ENCODE results near the gene HES5. TPM values are rescaled to one million over a fixed set of nuclear protein-coding genes. Genes with fewer than 3 reads are reported as not detected.
A peak's percentile ranks its signal among the peaks of the same experiment; 100 is the strongest.

HES5 gene
- total and polyA plus RNA-seq, 2 of the 13 experiments (the other 11 are each of a cell fraction or from before 2014, with no cell fraction given), result not detected

DNA sequence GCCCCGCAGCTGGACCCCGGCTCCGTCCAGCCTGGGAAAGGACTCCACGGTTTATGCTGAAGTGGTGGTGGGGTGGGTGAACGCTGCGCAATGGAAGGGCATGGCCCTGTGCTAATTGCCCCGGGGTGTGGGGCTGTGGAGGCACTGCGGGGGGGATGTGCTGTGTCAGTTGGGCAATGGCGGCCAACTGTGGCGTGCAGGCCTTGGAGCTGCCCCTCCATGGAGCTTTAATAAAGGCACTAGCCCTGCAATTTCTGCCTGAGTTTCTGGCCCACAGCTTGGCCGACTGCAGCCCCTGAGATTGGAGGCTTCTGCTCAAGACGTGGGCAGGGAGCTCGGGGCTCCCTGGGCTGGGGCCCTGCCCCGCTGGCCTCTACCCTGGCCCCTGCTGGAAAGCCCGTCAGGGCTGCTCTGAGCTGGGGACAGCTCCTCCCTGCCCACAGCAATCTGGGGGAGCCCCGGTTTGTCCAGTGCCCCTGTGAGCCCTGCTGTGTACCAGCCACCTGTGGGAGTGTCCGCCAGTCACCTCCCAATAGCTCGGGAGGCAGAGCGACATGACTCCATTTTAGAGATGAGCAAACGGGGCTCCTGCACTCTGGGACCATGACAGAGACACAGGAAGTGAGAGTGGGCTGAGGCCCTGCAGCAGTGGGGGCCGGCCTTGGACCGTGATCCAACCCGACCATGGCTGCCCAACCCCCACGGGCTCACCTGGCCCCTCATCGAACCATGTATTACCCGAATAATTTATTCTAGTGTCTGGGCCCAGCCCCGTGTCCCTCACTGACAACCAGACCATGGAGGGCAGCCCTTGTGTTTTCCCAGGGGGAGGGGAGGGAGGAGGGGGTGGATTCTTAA lies 17.4 kb upstream of the HES5 start (continued):
- no peak for TF ChIP-seq NRL (CRISPR knock-in tag; IDR thresholded peaks at IDR 0.05; ENCODE audit: borderline replicate concordance)
- no peak for TF ChIP-seq RBAK (CRISPR knock-in tag; IDR thresholded peaks at IDR 0.05)
- peak; percentile 79; the same call in 1 of the 2 replicates for TF ChIP-seq ZNF670 (CRISPR knock-in tag; IDR thresholded peaks at IDR 0.05; ENCODE audit: borderline replicate concordance)
- TF ChIP-seq ZNF34 (CRISPR knock-in tag; IDR thresholded peaks at IDR 0.05; ENCODE audit: borderline replicate concordance), result 0 out of 2 replicates have a peak, but pooled peaks have one; percentile 49
- 0 out of 2 replicates have a peak, but pooled peaks have one; percentile 8 for TF ChIP-seq ERF (CRISPR knock-in tag; IDR thresholded peaks at IDR 0.05)
- peak; percentile 51 for TF ChIP-seq ZNF629 (CRISPR knock-in tag; conservative IDR thresholded peaks at IDR 0.05)
- peak; percentile 61 for TF ChIP-seq PATZ1 (CRISPR knock-in tag; IDR thresholded peaks at IDR 0.05)
- no peak for TF ChIP-seq ZNF780A (CRISPR knock-in tag; IDR thresholded peaks at IDR 0.05)
- TF ChIP-seq MTF2 (CRISPR knock-in tag; IDR thresholded peaks at IDR 0.05; ENCODE audit: borderline replicate concordance), result no peak
- TF ChIP-seq, protein P1, sequence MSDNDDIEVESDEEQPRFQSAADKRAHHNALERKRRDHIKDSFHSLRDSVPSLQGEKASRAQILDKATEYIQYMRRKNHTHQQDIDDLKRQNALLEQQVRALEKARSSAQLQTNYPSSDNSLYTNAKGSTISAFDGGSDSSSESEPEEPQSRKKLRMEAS (IDR thresholded peaks at IDR 0.05), result no peak
- no peak for TF ChIP-seq ZNF614 (CRISPR knock-in tag; IDR thresholded peaks at IDR 0.05; ENCODE audit: borderline replicate concordance)
- TF ChIP-seq RBM39 (IDR thresholded peaks at IDR 0.05; ENCODE audit: low read depth, low read length, poor library complexity, severe bottlenecking), result no peak
- no peak for TF ChIP-seq ZBTB14 (CRISPR knock-in tag; IDR thresholded peaks at IDR 0.05)
- TF ChIP-seq ZBTB7A (CRISPR knock-in tag; IDR thresholded peaks at IDR 0.05), result no peak
- TF ChIP-seq, protein P2, sequence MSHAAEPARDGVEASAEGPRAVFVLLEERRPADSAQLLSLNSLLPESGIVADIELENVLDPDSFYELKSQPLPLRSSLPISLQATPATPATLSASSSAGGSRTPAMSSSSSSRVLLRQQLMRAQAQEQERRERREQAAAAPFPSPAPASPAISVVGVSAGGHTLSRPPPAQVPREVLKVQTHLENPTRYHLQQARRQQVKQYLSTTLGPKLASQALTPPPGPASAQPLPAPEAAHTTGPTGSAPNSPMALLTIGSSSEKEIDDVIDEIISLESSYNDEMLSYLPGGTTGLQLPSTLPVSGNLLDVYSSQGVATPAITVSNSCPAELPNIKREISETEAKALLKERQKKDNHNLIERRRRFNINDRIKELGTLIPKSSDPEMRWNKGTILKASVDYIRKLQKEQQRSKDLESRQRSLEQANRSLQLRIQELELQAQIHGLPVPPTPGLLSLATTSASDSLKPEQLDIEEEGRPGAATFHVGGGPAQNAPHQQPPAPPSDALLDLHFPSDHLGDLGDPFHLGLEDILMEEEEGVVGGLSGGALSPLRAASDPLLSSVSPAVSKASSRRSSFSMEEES (CRISPR knock-in tag; IDR thresholded peaks at IDR 0.05), result no peak
- TF ChIP-seq DMAP1 (CRISPR knock-in tag; IDR thresholded peaks at IDR 0.05), result no peak
- TF ChIP-seq MTA3 (CRISPR knock-in tag; IDR thresholded peaks at IDR 0.05), result no peak
- TF ChIP-seq NPAS2 (CRISPR knock-in tag; IDR thresholded peaks at IDR 0.05; ENCODE audit: borderline replicate concordance), result no peak
- no peak for TF ChIP-seq ZKSCAN1 (IDR thresholded peaks at IDR 0.05; ENCODE audit: low read length)
- TF ChIP-seq NFATC3 (CRISPR knock-in tag; IDR thresholded peaks at IDR 0.05), result no peak
- 0 out of 2 replicates have a peak, but pooled peaks have one; percentile 40 for TF ChIP-seq ZBTB2 (CRISPR knock-in tag; IDR thresholded peaks at IDR 0.05; ENCODE audit: low read depth)
- no peak for TF ChIP-seq ZNF678 (CRISPR knock-in tag; IDR thresholded peaks at IDR 0.05)
- no peak for TF ChIP-seq SMYD3 (CRISPR knock-in tag; IDR thresholded peaks at IDR 0.05)
- peak; percentile 12 for TF ChIP-seq IKZF4 (CRISPR knock-in tag; IDR thresholded peaks at IDR 0.05; ENCODE audit: borderline replicate concordance, low read depth, not compliant biosample characterization)

Measured in HepG2 (cell line).